ENCODE measurements around the gene DXO. TPM values are rescaled to one million over a fixed set of nuclear protein-coding genes. Genes with fewer than 3 reads are reported as not detected.

Gene DXO
- polyA plus RNA-seq, 1 donor from 2014 or later, result 20.0 TPM

DNA sequence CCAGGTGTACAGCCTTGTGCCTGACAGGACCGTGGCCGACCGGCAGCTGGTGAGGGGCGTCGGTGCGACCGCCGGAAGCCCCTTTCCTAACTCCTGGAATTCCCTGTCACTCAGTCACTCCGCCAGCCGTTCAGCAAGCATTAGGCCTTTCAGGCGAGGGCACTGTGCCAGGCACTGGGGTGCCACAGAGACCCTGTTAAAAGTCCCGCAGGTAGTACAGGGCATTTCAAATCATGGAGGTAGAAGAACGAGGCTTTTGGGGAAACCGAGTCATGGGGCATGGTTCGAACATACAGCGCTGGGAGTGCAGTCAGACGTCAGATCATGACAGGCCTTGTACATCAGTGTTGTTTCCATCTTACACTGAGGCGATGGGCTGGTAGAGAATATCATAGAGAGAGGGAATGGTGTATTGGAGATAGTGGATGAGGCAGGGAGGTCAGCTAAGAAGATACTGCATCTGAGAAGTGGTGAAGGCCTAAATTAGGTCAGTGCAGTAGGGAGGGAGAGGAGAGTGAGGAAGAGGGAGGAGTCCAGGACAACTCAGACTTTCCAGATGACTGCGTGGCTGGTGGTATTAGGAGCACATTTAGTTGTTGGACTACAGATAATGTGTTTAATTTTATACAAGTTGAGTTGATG lies 892 bp upstream of the DXO start:
- H3K4me3 ChIP-seq (ENCODE audit: low read length), result peak overlapping the region; percentile 95
- no peaks in the 10 kb centered on the region for H3K9me2 ChIP-seq (ENCODE audit: insufficient read depth, low read length)
- no peaks in the 10 kb centered on the region for H3K27me3 ChIP-seq (ENCODE audit: insufficient read depth, low read depth, low read length)
- peaks cover 22% of the 10 kb centered on the region for H3K79me2 ChIP-seq (replicated peaks; ENCODE audit: insufficient read depth, low read length)
- peak overlapping the region; percentile 85 for H3K4me2 ChIP-seq (ENCODE audit: low read length)
- peak overlapping the region; percentile 93 for H3K9ac ChIP-seq (ENCODE audit: low read length)
- H2AFZ ChIP-seq (ENCODE audit: low read depth, low read length), result peak overlapping the region; percentile 81
- H3K27ac ChIP-seq (ENCODE audit: low read length), result peak overlapping the region; percentile 98
- no peaks in the 10 kb centered on the region for H4K20me1 ChIP-seq (ENCODE audit: insufficient read depth)
- H3F3A ChIP-seq (ENCODE audit: insufficient read depth, low read length, poor library complexity, severe bottlenecking), result no peaks in the 10 kb centered on the region
- TF ChIP-seq, protein P1, sequence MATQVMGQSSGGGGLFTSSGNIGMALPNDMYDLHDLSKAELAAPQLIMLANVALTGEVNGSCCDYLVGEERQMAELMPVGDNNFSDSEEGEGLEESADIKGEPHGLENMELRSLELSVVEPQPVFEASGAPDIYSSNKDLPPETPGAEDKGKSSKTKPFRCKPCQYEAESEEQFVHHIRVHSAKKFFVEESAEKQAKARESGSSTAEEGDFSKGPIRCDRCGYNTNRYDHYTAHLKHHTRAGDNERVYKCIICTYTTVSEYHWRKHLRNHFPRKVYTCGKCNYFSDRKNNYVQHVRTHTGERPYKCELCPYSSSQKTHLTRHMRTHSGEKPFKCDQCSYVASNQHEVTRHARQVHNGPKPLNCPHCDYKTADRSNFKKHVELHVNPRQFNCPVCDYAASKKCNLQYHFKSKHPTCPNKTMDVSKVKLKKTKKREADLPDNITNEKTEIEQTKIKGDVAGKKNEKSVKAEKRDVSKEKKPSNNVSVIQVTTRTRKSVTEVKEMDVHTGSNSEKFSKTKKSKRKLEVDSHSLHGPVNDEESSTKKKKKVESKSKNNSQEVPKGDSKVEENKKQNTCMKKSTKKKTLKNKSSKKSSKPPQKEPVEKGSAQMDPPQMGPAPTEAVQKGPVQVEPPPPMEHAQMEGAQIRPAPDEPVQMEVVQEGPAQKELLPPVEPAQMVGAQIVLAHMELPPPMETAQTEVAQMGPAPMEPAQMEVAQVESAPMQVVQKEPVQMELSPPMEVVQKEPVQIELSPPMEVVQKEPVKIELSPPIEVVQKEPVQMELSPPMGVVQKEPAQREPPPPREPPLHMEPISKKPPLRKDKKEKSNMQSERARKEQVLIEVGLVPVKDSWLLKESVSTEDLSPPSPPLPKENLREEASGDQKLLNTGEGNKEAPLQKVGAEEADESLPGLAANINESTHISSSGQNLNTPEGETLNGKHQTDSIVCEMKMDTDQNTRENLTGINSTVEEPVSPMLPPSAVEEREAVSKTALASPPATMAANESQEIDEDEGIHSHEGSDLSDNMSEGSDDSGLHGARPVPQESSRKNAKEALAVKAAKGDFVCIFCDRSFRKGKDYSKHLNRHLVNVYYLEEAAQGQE (IDR thresholded peaks at IDR 0.05; ENCODE audit: borderline replicate concordance), result peak; percentile 4
- no peak for TF ChIP-seq EP300 (conservative IDR thresholded peaks at IDR 0.05; ENCODE audit: poor library complexity, severe bottlenecking)
- H3K9me3 ChIP-seq (ENCODE audit: low read length), result no peaks in the 10 kb centered on the region
- no peaks in the 10 kb centered on the region for H3K36me3 ChIP-seq (ENCODE audit: insufficient read depth, low read length)

DNA sequence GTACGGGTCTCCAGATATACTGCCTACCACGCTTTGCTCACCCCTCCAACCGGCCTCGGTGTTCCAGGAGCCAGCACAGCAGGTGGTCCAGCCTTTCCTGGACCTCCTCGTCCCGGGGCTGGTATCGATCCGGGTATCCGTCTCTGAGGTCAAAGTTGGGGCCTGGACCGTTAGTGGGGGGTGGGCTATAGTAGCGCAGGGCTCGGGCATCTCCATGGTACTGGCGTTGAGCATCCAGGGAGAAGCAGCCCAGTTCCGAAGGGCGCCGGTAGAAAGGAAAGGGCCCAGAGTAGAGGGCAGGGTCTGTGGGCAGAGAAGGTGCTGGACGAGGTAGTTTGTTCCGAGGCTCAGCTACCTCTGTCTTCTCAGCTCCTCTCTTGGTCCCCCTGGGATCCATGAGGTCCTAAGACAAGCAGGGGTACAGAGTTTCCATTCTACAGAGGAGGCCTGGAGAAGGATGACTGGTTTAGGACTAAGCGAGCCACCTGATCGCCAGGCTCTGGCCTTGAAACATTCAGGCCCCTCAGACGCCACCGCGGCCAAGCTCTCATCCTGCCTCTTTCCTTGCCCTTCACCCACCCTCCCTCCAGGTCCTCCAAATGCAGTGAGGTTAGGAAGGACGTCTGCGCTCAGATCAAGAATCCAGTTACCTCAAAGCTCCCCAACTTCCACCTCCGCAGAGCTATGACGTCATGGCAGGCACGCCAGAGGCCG lies 502 bp downstream of the DXO start:
- Histone ChIP-seq H3K27me3 (ENCODE audit: insufficient read depth, low read depth, low read length) (no peaks in the 10 kb centered on the region), H3K9me3 (ENCODE audit: low read length) (no peaks in the 10 kb centered on the region), H3K79me2 (replicated peaks; ENCODE audit: insufficient read depth, low read length) (peaks cover 22% of the 10 kb centered on the region), H3K4me3 (ENCODE audit: low read length) (peak overlapping the region; percentile 95), H3K4me2 (ENCODE audit: low read length) (peak overlapping the region; percentile 49), H4K20me1 (ENCODE audit: insufficient read depth) (no peaks in the 10 kb centered on the region), H3K9ac (ENCODE audit: low read length) (peak overlapping the region; percentile 93), H3K27ac (ENCODE audit: low read length) (peak overlapping the region; percentile 98), H2AFZ (ENCODE audit: low read depth, low read length) (peak overlapping the region; percentile 81), H3K36me3 (ENCODE audit: insufficient read depth, low read length) (no peaks in the 10 kb centered on the region), H3K9me2 (ENCODE audit: insufficient read depth, low read length) (no peaks in the 10 kb centered on the region), H3F3A (ENCODE audit: insufficient read depth, low read length, poor library complexity, severe bottlenecking) (no peaks in the 10 kb centered on the region)
- TF ChIP-seq, protein P2, sequence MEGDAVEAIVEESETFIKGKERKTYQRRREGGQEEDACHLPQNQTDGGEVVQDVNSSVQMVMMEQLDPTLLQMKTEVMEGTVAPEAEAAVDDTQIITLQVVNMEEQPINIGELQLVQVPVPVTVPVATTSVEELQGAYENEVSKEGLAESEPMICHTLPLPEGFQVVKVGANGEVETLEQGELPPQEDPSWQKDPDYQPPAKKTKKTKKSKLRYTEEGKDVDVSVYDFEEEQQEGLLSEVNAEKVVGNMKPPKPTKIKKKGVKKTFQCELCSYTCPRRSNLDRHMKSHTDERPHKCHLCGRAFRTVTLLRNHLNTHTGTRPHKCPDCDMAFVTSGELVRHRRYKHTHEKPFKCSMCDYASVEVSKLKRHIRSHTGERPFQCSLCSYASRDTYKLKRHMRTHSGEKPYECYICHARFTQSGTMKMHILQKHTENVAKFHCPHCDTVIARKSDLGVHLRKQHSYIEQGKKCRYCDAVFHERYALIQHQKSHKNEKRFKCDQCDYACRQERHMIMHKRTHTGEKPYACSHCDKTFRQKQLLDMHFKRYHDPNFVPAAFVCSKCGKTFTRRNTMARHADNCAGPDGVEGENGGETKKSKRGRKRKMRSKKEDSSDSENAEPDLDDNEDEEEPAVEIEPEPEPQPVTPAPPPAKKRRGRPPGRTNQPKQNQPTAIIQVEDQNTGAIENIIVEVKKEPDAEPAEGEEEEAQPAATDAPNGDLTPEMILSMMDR (IDR thresholded peaks at IDR 0.05; ENCODE audit: poor library complexity, severe bottlenecking), result no peak
- TF ChIP-seq EP300 (conservative IDR thresholded peaks at IDR 0.05; ENCODE audit: poor library complexity, severe bottlenecking), result no peak
- TF ChIP-seq SMC3 (conservative IDR thresholded peaks at IDR 0.05; ENCODE audit: poor library complexity), result no peak

DNA sequence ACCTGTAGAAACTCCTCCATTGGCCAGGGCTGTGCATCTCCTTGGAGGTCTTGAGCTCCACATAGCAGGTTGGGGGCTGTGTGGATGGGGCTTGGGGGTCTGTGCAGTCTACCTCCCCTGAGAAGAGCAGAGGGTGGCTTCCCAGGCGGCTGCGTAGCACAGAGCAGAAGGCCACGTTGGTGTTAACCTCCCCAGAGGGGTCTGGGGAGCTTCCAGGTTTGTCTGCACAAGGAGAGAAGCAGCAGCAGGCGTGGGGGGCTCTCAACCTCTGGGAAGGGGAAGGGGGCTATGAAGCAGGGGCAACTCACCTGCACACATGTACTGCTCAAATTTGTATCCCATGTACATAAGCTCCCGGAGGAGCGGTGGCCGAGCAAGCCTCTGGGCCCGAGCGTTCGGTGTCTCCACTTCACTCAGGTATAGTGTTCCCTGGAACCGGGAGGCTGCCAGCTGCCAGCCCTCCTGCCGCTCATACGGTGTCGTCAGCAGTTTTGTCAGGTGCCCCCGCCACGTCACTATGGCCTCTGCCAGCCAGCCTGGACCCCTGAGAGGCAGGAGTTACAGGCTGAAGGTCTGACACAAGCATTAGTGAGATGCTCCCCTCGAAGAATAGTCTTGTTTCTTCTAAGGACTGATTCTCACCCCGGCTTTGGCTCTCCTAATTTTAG lies 1.2 kb downstream of the DXO start:
- peak overlapping the region; percentile 95 for H3K4me3 ChIP-seq (ENCODE audit: low read length)
- peak overlapping the region; percentile 49 for H3K4me2 ChIP-seq (ENCODE audit: low read length)
- no peaks in the 10 kb centered on the region for H4K20me1 ChIP-seq (ENCODE audit: insufficient read depth)
- H3K9me2 ChIP-seq (ENCODE audit: insufficient read depth, low read length), result no peaks in the 10 kb centered on the region
- H3K27ac ChIP-seq (ENCODE audit: low read length), result peak overlapping the region; percentile 98
- peak overlapping the region; percentile 93 for H3K9ac ChIP-seq (ENCODE audit: low read length)
- no peaks in the 10 kb centered on the region for H3K36me3 ChIP-seq (ENCODE audit: insufficient read depth, low read length)
- no peaks in the 10 kb centered on the region for H3F3A ChIP-seq (ENCODE audit: insufficient read depth, low read length, poor library complexity, severe bottlenecking)
- peaks cover 22% of the 10 kb centered on the region for H3K79me2 ChIP-seq (replicated peaks; ENCODE audit: insufficient read depth, low read length)
- H3K27me3 ChIP-seq (ENCODE audit: insufficient read depth, low read depth, low read length), result no peaks in the 10 kb centered on the region
- no peaks in the 10 kb centered on the region for H3K9me3 ChIP-seq (ENCODE audit: low read length)
- no peak overlapping the region for H2AFZ ChIP-seq (ENCODE audit: low read depth, low read length)
- TF ChIP-seq MXI1 (conservative IDR thresholded peaks at IDR 0.05; ENCODE audit: poor library complexity, severe bottlenecking), result no peak
- TF ChIP-seq, protein P1 (IDR thresholded peaks at IDR 0.05; ENCODE audit: borderline replicate concordance), result no peak
- TF ChIP-seq RAD21 (conservative IDR thresholded peaks at IDR 0.05), result no peak
- TF ChIP-seq SMC3 (conservative IDR thresholded peaks at IDR 0.05; ENCODE audit: poor library complexity), result no peak
- TF ChIP-seq EZH2 (IDR thresholded peaks at IDR 0.05; ENCODE audit: borderline replicate concordance, insufficient read depth, low read length, poor library complexity, severe bottlenecking), result no peak
- TF ChIP-seq EP300 (conservative IDR thresholded peaks at IDR 0.05; ENCODE audit: poor library complexity, severe bottlenecking), result no peak
- no peak for TF ChIP-seq TAF1 (IDR thresholded peaks at IDR 0.05; ENCODE audit: low read depth)
- TF ChIP-seq POLR2AphosphoS5 (IDR thresholded peaks at IDR 0.05), result no peak

Data from neural cell (in vitro differentiated cells).